Peyer's patch (tissue), 4 donors: ENCODE results near the gene ADRM1. TPM values are rescaled to one million over a fixed set of nuclear protein-coding genes. Genes with fewer than 3 reads are reported as not detected.

Source experiments
- DNase-seq, 3 donors: peaks; one replicate each; pipeline ENCODE4 v3.0.0-alpha.2; 2017 to 2019
- H3K27ac ChIP-seq, 4 donors: fragments of 200-600 bp; sonication (generic); one replicate each; pipeline ENCODE4 v1.5.1; 2016 to 2019
- H3K27me3 ChIP-seq, 2 donors: fragments of 200-600 bp; sonication (generic); one replicate each; pipeline ENCODE4 v1.5.1; 2019
- H3K36me3 ChIP-seq, 3 donors: fragments of 200-600 bp; sonication (generic); one replicate each; pipeline ENCODE4 v1.5.1; 2016 to 2019
- H3K4me1 ChIP-seq, 4 donors: fragments of 200-600 bp; sonication (generic); one replicate each; pipeline ENCODE4 v1.5.1; 2016 to 2019
- H3K4me3 ChIP-seq, 4 donors: fragments of 200-600 bp; sonication (generic); 1 replicate in 3 of 4; 2 replicates in 1 of 4; pipeline ENCODE4 v1.5.1; 2016 to 2019; ENCODE audit warnings: mild to moderate bottlenecking in 1 of 4
- H3K9me3 ChIP-seq, 4 donors: fragments of 200-600 bp; sonication (generic); one replicate each; pipeline ENCODE4 v1.5.1; 2016 to 2019; ENCODE audit warnings: mild to moderate bottlenecking in 1 of 4
- CTCF ChIP-seq, 6 experiments: fragments of 450-650 bp in 4 of 6; fragments of 200-600 bp in 2 of 6; sonication (generic) in 1 of 6; IDR thresholded peaks; one replicate each; pipeline ENCODE4 v1.5.1; 2017 to 2019; ENCODE audit warnings: antibody characterized with exemption in 6 of 6, mild to moderate bottlenecking in 3 of 6, moderate library complexity in 1 of 6
- POLR2A ChIP-seq, 2 donors: fragments of 450-650 bp; IDR thresholded peaks; one replicate each; pipeline ENCODE4 v1.5.1; 2017; ENCODE audit warnings: antibody characterized with exemption in 2 of 2, mild to moderate bottlenecking in 2 of 2, moderate library complexity in 2 of 2
- total RNA-seq, 4 donors: library from RNA; depleted of rRNA; stranded (reverse); fragments of >200 nt; gene quantifications; one replicate each; pipeline ENCODE4 v1.1.0, GENCODE V29; 2016

The ADRM1 gene
- total RNA-seq, 4 donors from 2014 or later = 90.8 to 136 (median 99.7) TPM

DNA sequence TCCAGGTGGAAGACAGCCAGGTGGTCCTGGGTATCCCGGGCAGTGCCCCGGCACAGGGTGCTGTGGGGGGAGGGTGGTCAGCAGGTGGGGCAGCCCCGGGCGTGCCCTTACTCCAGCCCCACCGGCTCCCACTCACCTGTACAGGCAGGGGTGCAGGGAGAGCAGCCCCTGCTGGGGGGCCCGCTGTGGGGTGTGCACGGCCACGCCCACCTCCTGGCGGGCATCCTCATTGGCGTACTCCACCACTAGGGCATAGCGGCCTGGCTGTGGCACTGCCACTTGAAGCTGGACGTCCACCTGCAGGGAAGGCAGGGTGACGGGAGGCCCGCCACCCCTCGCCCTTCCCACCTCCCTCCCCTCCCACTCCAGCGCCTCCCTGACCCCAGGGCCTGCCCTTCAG is 29.6 kb downstream of the ADRM1 start:
- no peak overlapping the region for H3K4me3 ChIP-seq
- H3K27ac ChIP-seq = no peak overlapping the region
- peaks cover 0 to 9% (median 2%) of the 10 kb centered on the region in 4 donors for H3K4me1 ChIP-seq
- DNase-seq = no peak
- H3K9me3 ChIP-seq = no peaks in the 10 kb centered on the region
- no peaks in the 10 kb centered on the region for H3K27me3 ChIP-seq
- TF ChIP-seq POLR2A (IDR thresholded peaks at IDR 0.05) = no peak
- TF ChIP-seq CTCF (IDR thresholded peaks at IDR 0.05) = no peak
- H3K36me3 ChIP-seq = peaks cover 0 to 46% (median 0%) of the 10 kb centered on the region in 3 donors

DNA sequence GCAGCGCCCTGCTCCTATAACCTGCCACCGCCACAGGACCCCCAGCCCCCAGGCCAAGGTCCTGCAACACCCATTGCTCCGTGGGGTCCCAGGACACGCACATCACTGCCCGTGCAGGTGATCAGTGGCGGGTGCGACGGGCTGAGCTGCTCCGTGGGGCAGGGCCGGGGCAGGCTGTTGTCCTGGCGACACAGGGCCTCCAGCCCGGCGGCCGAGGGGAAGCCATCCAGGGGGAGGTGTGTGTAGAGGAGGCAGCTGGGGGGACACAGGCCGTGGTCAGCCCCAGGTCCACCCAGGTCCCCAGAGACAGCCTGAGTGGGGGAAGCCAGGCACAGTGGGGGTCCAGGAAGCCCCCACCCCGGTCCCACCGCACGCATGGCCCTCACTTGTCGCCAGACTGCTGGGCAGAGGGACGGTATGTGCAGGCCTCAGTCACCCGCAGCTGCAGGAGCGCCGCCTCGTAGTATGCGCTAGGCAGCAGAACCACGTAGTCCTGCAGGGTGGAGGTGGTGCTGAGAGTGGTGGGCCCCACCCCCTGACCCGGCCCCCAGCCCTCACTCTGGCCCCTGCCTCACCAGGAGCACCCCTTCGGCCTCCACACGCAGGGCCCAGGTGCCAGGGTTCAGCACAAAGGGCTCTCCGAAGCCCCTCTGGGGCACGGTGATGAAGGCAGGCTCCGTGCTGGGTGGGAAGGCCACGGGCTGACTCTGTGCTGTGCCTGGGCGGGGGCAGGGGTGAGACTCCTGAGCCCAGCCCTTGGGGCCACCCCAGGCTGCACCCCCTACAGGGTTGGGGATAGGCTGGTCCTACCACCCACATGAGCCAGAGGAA is 30.4 kb downstream of the ADRM1 start:
- no peaks in the 10 kb centered on the region for H3K9me3 ChIP-seq
- TF ChIP-seq POLR2A (IDR thresholded peaks at IDR 0.05) (no peak), CTCF (IDR thresholded peaks at IDR 0.05) (no peak)
- H3K36me3 ChIP-seq = peaks cover 0 to 46% (median 0%) of the 10 kb centered on the region in 3 donors

DNA sequence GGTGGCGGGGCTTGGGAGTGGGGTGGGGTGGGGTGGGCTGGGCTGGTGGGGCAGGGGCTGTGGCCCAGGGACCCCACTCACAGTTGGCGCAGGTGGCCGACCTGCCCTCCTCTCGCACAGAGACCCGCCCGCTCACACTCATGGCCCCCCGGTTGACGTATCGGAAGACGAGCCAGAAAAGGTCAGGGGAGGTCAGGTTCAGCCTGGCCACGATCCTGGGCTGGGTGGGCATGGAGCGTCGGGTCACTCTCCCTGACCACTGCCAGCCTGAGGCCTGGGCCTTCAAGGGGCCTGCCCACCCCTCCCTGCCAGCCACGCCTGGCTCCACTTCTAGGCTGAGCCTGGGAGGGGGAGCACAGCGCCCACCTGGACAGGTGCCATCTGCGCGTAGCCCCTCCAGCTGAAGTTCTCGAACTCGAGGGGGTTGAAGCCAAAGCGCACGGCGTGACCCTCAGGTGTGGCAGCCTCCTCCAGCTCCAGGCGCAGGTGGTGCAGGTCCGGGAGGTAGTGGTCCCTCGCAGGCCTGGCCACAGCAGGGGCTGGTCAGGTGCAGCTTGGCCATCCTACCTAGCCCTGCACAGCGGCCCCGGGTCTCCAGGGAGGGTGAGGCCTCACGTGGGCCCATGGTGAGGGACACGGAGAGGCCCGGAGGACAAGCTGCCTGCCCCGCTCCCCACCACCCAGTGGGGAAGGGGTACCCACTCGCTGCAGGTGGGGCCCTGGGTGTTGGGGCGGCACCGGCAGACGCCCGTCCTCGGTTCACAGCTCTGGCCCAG is 31.2 kb downstream of the ADRM1 start:
- H3K4me3 ChIP-seq = no peak overlapping the region
- no peak for DNase-seq
- H3K4me1 ChIP-seq = peaks cover 0 to 13% (median 2%) of the 10 kb centered on the region in 4 donors
- peaks cover 0 to 41% (median 0%) of the 10 kb centered on the region in 3 donors for H3K36me3 ChIP-seq
- TF ChIP-seq POLR2A (IDR thresholded peaks at IDR 0.05) (no peak), CTCF (IDR thresholded peaks at IDR 0.05) (no peak)
- no peaks in the 10 kb centered on the region for H3K27me3 ChIP-seq
- H3K27ac ChIP-seq = no peak overlapping the region
- H3K9me3 ChIP-seq = no peaks in the 10 kb centered on the region

More for the DNA sequence above, 30.4 kb downstream of the ADRM1 start:
- no peak overlapping the region for H3K4me3 ChIP-seq
- no peak for DNase-seq
- H3K4me1 ChIP-seq = peaks cover 0 to 11% (median 2%) of the 10 kb centered on the region in 4 donors
- H3K27me3 ChIP-seq = no peaks in the 10 kb centered on the region
- no peak overlapping the region for H3K27ac ChIP-seq

DNA sequence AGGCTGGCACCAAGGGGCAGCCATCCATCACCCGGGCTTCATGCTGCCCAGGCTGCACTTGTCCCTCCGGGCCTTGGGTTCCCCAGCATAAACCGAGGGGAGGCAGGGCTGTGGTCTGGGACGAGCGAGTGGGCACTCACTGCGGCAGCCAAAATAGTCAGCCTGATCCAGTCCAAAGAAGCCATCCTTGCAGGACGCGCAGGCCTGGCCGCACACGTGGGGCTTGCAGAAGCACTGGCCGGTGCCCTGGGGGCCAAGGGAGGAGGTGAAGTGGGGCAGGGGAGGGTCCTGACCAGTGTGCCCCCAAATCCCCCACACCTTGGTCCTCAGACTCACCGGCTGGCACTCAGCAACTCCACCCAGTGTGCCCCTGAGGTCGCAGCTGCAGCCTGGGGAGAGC is 32.1 kb downstream of the ADRM1 start:
- no peaks in the 10 kb centered on the region for H3K9me3 ChIP-seq
- no peaks in the 10 kb centered on the region for H3K27me3 ChIP-seq
- H3K27ac ChIP-seq = no peak overlapping the region
- peaks cover 0 to 13% (median 2%) of the 10 kb centered on the region in 4 donors for H3K4me1 ChIP-seq
- H3K4me3 ChIP-seq = no peak overlapping the region
- H3K36me3 ChIP-seq = peaks cover 0 to 33% (median 0%) of the 10 kb centered on the region in 3 donors
- TF ChIP-seq CTCF (IDR thresholded peaks at IDR 0.05) (no peak), POLR2A (IDR thresholded peaks at IDR 0.05) (no peak)
- no peak for DNase-seq

- Histone ChIP-seq H3K27ac (no peak overlapping the region), H3K4me3 (no peak overlapping the region), H3K27me3 (no peaks in the 10 kb centered on the region), H3K4me1 (peaks cover 0 to 13% (median 2%) of the 10 kb centered on the region in 4 donors), H3K9me3 (no peaks in the 10 kb centered on the region), H3K36me3 (peaks cover 0 to 31% (median 0%) of the 10 kb centered on the region in 3 donors)
- no peak for DNase-seq
- TF ChIP-seq POLR2A (IDR thresholded peaks at IDR 0.05) = no peak
- no peak for TF ChIP-seq CTCF (IDR thresholded peaks at IDR 0.05)
Measured at GRCh38 chr20:62335532-62335931, 32.7 kb downstream of the ADRM1 start.
